Neural crest cell (in vitro differentiated cells): ENCODE results near the gene CCNG2. TPM values are rescaled to one million over a fixed set of nuclear protein-coding genes. Genes with fewer than 3 reads are reported as not detected.

Source experiments
- DNase-seq: peaks from one replicate; pipeline ENCODE4 v3.0.0; 2021; ENCODE audit warnings: low read depth, mixed read lengths, low spot score
- H3K27ac Mint-ChIP-seq: one replicate; pipeline ENCODE4 v1.8.0; 2021; ENCODE audit warnings: mild to moderate bottlenecking, mixed read lengths; ENCODE audit not compliant: unreplicated experiment
- H3K27me3 Mint-ChIP-seq: 2 replicates; pipeline ENCODE4 v1.8.0; 2021; ENCODE audit warnings: low read depth, mild to moderate bottlenecking, mixed read lengths
- H3K36me3 Mint-ChIP-seq: 2 replicates; pipeline ENCODE4 v1.8.0; 2021; ENCODE audit warnings: low read depth, mild to moderate bottlenecking, mixed read lengths
- H3K4me1 Mint-ChIP-seq: 2 replicates; pipeline ENCODE4 v1.8.0; 2021; ENCODE audit warnings: mixed read lengths
- H3K4me3 Mint-ChIP-seq: one replicate; pipeline ENCODE4 v1.8.0; 2021; ENCODE audit warnings: mild to moderate bottlenecking, mixed read lengths
- H3K9me3 Mint-ChIP-seq: 2 replicates; pipeline ENCODE4 v1.8.0; 2021; ENCODE audit warnings: mixed read lengths
- CTCF ChIP-seq: fragments of 200-600 bp; sonication (generic); conservative IDR thresholded peaks from 2 replicates; pipeline ENCODE4 v1.5.0; 2021; ENCODE audit warnings: antibody characterized with exemption, mild to moderate bottlenecking
- total RNA-seq: library from RNA; stranded (reverse); gene quantifications from 2 replicates; pipeline ENCODE4 v1.2.1, GENCODE V29; 2021

The CCNG2 gene
- total RNA-seq, 1 donor from 2014 or later: 57.2 TPM

- no peaks in the 10 kb centered on the region for H3K36me3 Mint-ChIP-seq
- TF ChIP-seq CTCF: no peak
- no peak for DNase-seq
Observed at GRCh38 chr4:77121736-77122240, 35.2 kb upstream of the CCNG2 start.

GRCh38 chr4:77122656-77123055 is 34.4 kb upstream of the CCNG2 start:
- H3K36me3 Mint-ChIP-seq: no peaks in the 10 kb centered on the region

More at GRCh38 chr4:77121736-77122240, 35.2 kb upstream of the CCNG2 start:
- H3K4me3 Mint-ChIP-seq: no peak overlapping the region
- no peaks in the 10 kb centered on the region for H3K9me3 Mint-ChIP-seq
- no peak overlapping the region for H3K27ac Mint-ChIP-seq
- no peaks in the 10 kb centered on the region for H3K27me3 Mint-ChIP-seq
- no peaks in the 10 kb centered on the region for H3K4me1 Mint-ChIP-seq

GRCh38 chr4:77123411-77123810 is 33.6 kb upstream of the CCNG2 start:
- Mint-ChIP-seq H3K27me3 (no peaks in the 10 kb centered on the region), H3K4me1 (peaks cover 9% of the 10 kb centered on the region), H3K27ac (no peak overlapping the region), H3K9me3 (no peaks in the 10 kb centered on the region), H3K4me3 (no peak overlapping the region), H3K36me3 (no peaks in the 10 kb centered on the region)
- no peak for TF ChIP-seq CTCF
- DNase-seq: no peak

More at GRCh38 chr4:77122656-77123055, 34.4 kb upstream of the CCNG2 start:
- H3K4me1 Mint-ChIP-seq: peaks cover 7% of the 10 kb centered on the region
- TF ChIP-seq CTCF: no peak
- DNase-seq: no peak
- H3K9me3 Mint-ChIP-seq: no peaks in the 10 kb centered on the region
- H3K27me3 Mint-ChIP-seq: no peaks in the 10 kb centered on the region
- no peak overlapping the region for H3K4me3 Mint-ChIP-seq
- H3K27ac Mint-ChIP-seq: no peak overlapping the region

GRCh38 chr4:77124576-77124975 is 32.4 kb upstream of the CCNG2 start:
- DNase-seq: no peak
- Mint-ChIP-seq H3K4me3 (no peak overlapping the region), H3K27me3 (no peaks in the 10 kb centered on the region), H3K9me3 (peaks cover 4% of the 10 kb centered on the region), H3K36me3 (no peaks in the 10 kb centered on the region), H3K27ac (no peak overlapping the region), H3K4me1 (peaks cover 9% of the 10 kb centered on the region)
- TF ChIP-seq CTCF: no peak

GRCh38 chr4:77125961-77126360 is 31.0 kb upstream of the CCNG2 start:
- Mint-ChIP-seq H3K36me3 (no peaks in the 10 kb centered on the region), H3K4me1 (peaks cover 9% of the 10 kb centered on the region), H3K9me3 (peaks cover 8% of the 10 kb centered on the region), H3K4me3 (no peak overlapping the region), H3K27ac (no peak overlapping the region), H3K27me3 (no peaks in the 10 kb centered on the region)
- DNase-seq: no peak
- no peak for TF ChIP-seq CTCF
